ENCODE results near the gene BPIFA2.

The BPIFA2 gene

GRCh38 chr20:33202451-33202850 is 34.5 kb downstream of the BPIFA2 start:
- H3K9me3 ChIP-seq (ENCODE audit: control insufficient read depth, insufficient read depth, low read length): no peaks in the 10 kb centered on the region
- H3K9me2 ChIP-seq (replicated peaks; ENCODE audit: control insufficient read depth, low read length): no peaks in the 10 kb centered on the region
- no peak overlapping the region for H3K4me2 ChIP-seq (ENCODE audit: low read length)
- H3K27ac ChIP-seq (ENCODE audit: low read depth, low read length): no peak overlapping the region
- H3K27me3 ChIP-seq (ENCODE audit: control insufficient read depth, low read length): peaks cover 24% of the 10 kb centered on the region
- H3K79me2 ChIP-seq (ENCODE audit: control insufficient read depth, low read length): no peaks in the 10 kb centered on the region
- no peaks in the 10 kb centered on the region for H4K20me1 ChIP-seq (ENCODE audit: control insufficient read depth, insufficient read depth, low read depth, low read length)
- H3K4me3 ChIP-seq (ENCODE audit: low read length): no peak overlapping the region
- no peaks in the 10 kb centered on the region for H3F3A ChIP-seq (ENCODE audit: control insufficient read depth, insufficient read depth)
- TF ChIP-seq CTCF (IDR thresholded peaks at IDR 0.05; ENCODE audit: low read depth, low read length, poor library complexity, severe bottlenecking): no peak
- no peak for TF ChIP-seq EZH2phosphoT487 (IDR thresholded peaks at IDR 0.05; ENCODE audit: borderline replicate concordance, low read length)
- H3K36me3 ChIP-seq (ENCODE audit: control insufficient read depth, low read length): no peaks in the 10 kb centered on the region
- H3K4me1 ChIP-seq (ENCODE audit: control insufficient read depth, low read length): no peaks in the 10 kb centered on the region

- Histone ChIP-seq H3K27me3 (ENCODE audit: control insufficient read depth, low read length) (peaks cover 24% of the 10 kb centered on the region), H3K79me2 (ENCODE audit: control insufficient read depth, low read length) (no peaks in the 10 kb centered on the region), H3K27ac (ENCODE audit: low read depth, low read length) (no peak overlapping the region), H3K9me3 (ENCODE audit: control insufficient read depth, insufficient read depth, low read length) (no peaks in the 10 kb centered on the region), H3K9me2 (replicated peaks; ENCODE audit: control insufficient read depth, low read length) (no peaks in the 10 kb centered on the region), H3K4me2 (ENCODE audit: low read length) (no peak overlapping the region), H4K20me1 (ENCODE audit: control insufficient read depth, insufficient read depth, low read depth, low read length) (no peaks in the 10 kb centered on the region), H3K4me1 (ENCODE audit: control insufficient read depth, low read length) (no peaks in the 10 kb centered on the region), H3K36me3 (ENCODE audit: control insufficient read depth, low read length) (no peaks in the 10 kb centered on the region), H3F3A (ENCODE audit: control insufficient read depth, insufficient read depth) (no peaks in the 10 kb centered on the region), H3K4me3 (ENCODE audit: low read length) (no peak overlapping the region)
- no peak for TF ChIP-seq CTCF (IDR thresholded peaks at IDR 0.05; ENCODE audit: low read depth, low read length, poor library complexity, severe bottlenecking)
- TF ChIP-seq EZH2phosphoT487 (IDR thresholded peaks at IDR 0.05; ENCODE audit: borderline replicate concordance, low read length): no peak
These were observed 35.5 kb downstream of the BPIFA2 start for GRCh38 chr20:33203444-33203843.

- peaks cover 17% of the 10 kb centered on the region for H3K27me3 ChIP-seq (ENCODE audit: control insufficient read depth, low read length)
- H3F3A ChIP-seq (ENCODE audit: control insufficient read depth, insufficient read depth): no peaks in the 10 kb centered on the region
- no peaks in the 10 kb centered on the region for H3K9me2 ChIP-seq (replicated peaks; ENCODE audit: control insufficient read depth, low read length)
- no peak for TF ChIP-seq EZH2phosphoT487 (IDR thresholded peaks at IDR 0.05; ENCODE audit: borderline replicate concordance, low read length)
- TF ChIP-seq CTCF (IDR thresholded peaks at IDR 0.05; ENCODE audit: low read depth, low read length, poor library complexity, severe bottlenecking): no peak
- no peak overlapping the region for H3K4me3 ChIP-seq (ENCODE audit: low read length)
- H3K79me2 ChIP-seq (ENCODE audit: control insufficient read depth, low read length): no peaks in the 10 kb centered on the region
- H3K9me3 ChIP-seq (ENCODE audit: control insufficient read depth, insufficient read depth, low read length): no peaks in the 10 kb centered on the region
- no peak overlapping the region for H3K27ac ChIP-seq (ENCODE audit: low read depth, low read length)
- no peak overlapping the region for H3K4me2 ChIP-seq (ENCODE audit: low read length)
- H3K4me1 ChIP-seq (ENCODE audit: control insufficient read depth, low read length): no peaks in the 10 kb centered on the region
- 0 out of 2 replicates have a peak, but pooled peaks cover 3% of the 10 kb centered on the region for H4K20me1 ChIP-seq (ENCODE audit: control insufficient read depth, insufficient read depth, low read depth, low read length)
- no peaks in the 10 kb centered on the region for H3K36me3 ChIP-seq (ENCODE audit: control insufficient read depth, low read length)
These were observed 41.8 kb downstream of the BPIFA2 start for GRCh38 chr20:33209789-33210188.
